Cerebellar nuclear complex (tissue), 1 donor: ENCODE results near the gene NHP2.

ENCODE experiments used
- DNase-seq, 2 experiments: peaks; one replicate each; lab custom pipeline; 2025; lab: John Stamatoyannopoulos, UW

NHP2 gene

GRCh38 chr5:178114325-178115135, 39.2 kb downstream of the NHP2 start:
- no peak for DNase-seq

- DNase-seq = no peak
Measured at GRCh38 chr5:178113841-178114324, 39.8 kb downstream of the NHP2 start.

GRCh38 chr5:178113141-178113787, 40.4 kb downstream of the NHP2 start, which contains the start of gene N4BP3:
N4BP3 (plus strand) TSS chr5:178113532; CDS start chr5:178119584, 6,052 bp downstream.
- DNase-seq = no peak

- no peak for DNase-seq
Measured at GRCh38 chr5:178112545-178112944, 41.1 kb downstream of the NHP2 start.

- DNase-seq = no peak
Measured at GRCh38 chr5:178111925-178112324, 41.8 kb downstream of the NHP2 start.

- no peak for DNase-seq
Measured at GRCh38 chr5:178110511-178110910, 43.2 kb downstream of the NHP2 start.

- DNase-seq = no peak
Measured at GRCh38 chr5:178108966-178109365, 44.7 kb downstream of the NHP2 start.

- DNase-seq = no peak
Measured at GRCh38 chr5:178108446-178108845, 45.2 kb downstream of the NHP2 start.

- DNase-seq = no peak
Measured at GRCh38 chr5:178107756-178108310, 45.9 kb downstream of the NHP2 start.

- DNase-seq = no peak
Measured at GRCh38 chr5:178106556-178107239, 47.0 kb downstream of the NHP2 start.

GRCh38 chr5:178106086-178106485, 47.6 kb downstream of the NHP2 start:
- no peak for DNase-seq

GRCh38 chr5:178104492-178104891, 49.2 kb downstream of the NHP2 start:
- DNase-seq = no peak

- DNase-seq = no peak
Measured at GRCh38 chr5:178103612-178104011, 50.1 kb downstream of the NHP2 start.
